C4-2B (cell line): ENCODE data around the gene FAM193A.

Experiments used
- ZFX ChIP-seq: fragments of 450-650 bp; IDR thresholded peaks from 2 replicates; pipeline ENCODE4 v1.6.1; 2017
- TF ChIP-seq, protein P1 (sequence below): fragments of 450-650 bp; conservative IDR thresholded peaks from 2 replicates; pipeline ENCODE4 v1.5.1; 2017; ENCODE audit warnings: mild to moderate bottlenecking

DNA sequence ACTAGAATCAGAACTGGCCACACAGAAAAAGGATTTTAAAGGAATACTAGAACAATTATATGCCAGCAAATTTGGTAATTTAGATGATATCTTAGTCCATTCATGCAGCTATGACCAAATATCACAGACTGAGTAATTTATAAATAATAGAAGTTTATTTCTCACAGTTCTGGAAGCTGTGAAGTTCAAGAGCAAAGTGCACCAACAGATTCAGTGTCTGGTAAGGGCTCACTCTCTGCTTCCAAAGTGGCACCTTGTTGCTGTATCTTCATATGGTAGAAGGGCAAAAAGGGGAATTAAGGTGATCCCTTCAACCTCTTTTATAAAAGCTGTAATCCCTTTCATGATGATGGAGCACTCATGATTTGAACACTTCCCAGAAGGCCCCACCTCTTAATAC is 199.4 kb downstream of the FAM193A start:
- TF ChIP-seq, protein P1, sequence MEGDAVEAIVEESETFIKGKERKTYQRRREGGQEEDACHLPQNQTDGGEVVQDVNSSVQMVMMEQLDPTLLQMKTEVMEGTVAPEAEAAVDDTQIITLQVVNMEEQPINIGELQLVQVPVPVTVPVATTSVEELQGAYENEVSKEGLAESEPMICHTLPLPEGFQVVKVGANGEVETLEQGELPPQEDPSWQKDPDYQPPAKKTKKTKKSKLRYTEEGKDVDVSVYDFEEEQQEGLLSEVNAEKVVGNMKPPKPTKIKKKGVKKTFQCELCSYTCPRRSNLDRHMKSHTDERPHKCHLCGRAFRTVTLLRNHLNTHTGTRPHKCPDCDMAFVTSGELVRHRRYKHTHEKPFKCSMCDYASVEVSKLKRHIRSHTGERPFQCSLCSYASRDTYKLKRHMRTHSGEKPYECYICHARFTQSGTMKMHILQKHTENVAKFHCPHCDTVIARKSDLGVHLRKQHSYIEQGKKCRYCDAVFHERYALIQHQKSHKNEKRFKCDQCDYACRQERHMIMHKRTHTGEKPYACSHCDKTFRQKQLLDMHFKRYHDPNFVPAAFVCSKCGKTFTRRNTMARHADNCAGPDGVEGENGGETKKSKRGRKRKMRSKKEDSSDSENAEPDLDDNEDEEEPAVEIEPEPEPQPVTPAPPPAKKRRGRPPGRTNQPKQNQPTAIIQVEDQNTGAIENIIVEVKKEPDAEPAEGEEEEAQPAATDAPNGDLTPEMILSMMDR, result no peak
- TF ChIP-seq ZFX, result no peak
